C4-2B (cell line): ENCODE data around the gene TRIP10.

Source experiments
- CTCF ChIP-seq: fragments of 450-650 bp; conservative IDR thresholded peaks from 2 replicates; pipeline ENCODE4 v1.5.1; 2017; ENCODE audit warnings: mild to moderate bottlenecking
- ZFX ChIP-seq: fragments of 450-650 bp; IDR thresholded peaks from 2 replicates; pipeline ENCODE4 v1.6.1; 2017

GRCh38 chr19:6765738-6766356 lies 26.4 kb downstream of the TRIP10 start:
- no peak for TF ChIP-seq CTCF
- no peak for TF ChIP-seq ZFX
